Ovary (tissue), 9 donors: ENCODE measurements around the gene BCLAF3. TPM values are rescaled to one million over a fixed set of nuclear protein-coding genes. Genes with fewer than 3 reads are reported as not detected.
A peak's percentile ranks its signal among the peaks of the same experiment; 100 is the strongest.

Experiments used
- DNase-seq, 5 donors: peaks; one replicate each; pipeline ENCODE4 v3.0.0-alpha.2; 2019 to 2020
- H3K27ac ChIP-seq, 2 donors: fragments of 200-600 bp; one replicate each; pipeline versions ENCODE4 v1.5.1 to v1.8.0; 2019 to 2022
- H3K27me3 ChIP-seq: fragments of 200-600 bp; one replicate; pipeline ENCODE4 v1.8.0; 2022
- H3K36me3 ChIP-seq: fragments of 200-600 bp; sonication (generic); one replicate; pipeline ENCODE4 v1.5.1; 2019
- H3K4me1 ChIP-seq: one replicate; pipeline ENCODE4 v1.8.1; 2013; ENCODE audit warnings: mild to moderate bottlenecking, moderate library complexity; ENCODE audit not compliant: insufficient read depth
- H3K4me3 ChIP-seq: fragments of 200-600 bp; sonication (generic); one replicate; pipeline ENCODE4 v1.5.1; 2017
- H3K9me3 ChIP-seq, 2 donors: fragments of 200-600 bp in 1 of 2; sonication (generic) in 1 of 2; one replicate each; pipeline versions ENCODE4 v1.5.1 to v1.8.1; 2013 to 2019; ENCODE audit warnings: mild to moderate bottlenecking in 1 of 2, moderate library complexity in 1 of 2
- EP300 ChIP-seq: sonication (generic); formaldehyde crosslinking; IDR thresholded peaks from one replicate; pipeline ENCODE4 v1.6.1; 2017; ENCODE audit warnings: antibody characterized with exemption
- POLR2A ChIP-seq: fragments of 450-650 bp; IDR thresholded peaks from one replicate; pipeline ENCODE4 v1.6.1; 2017; ENCODE audit warnings: antibody characterized with exemption, mild to moderate bottlenecking, moderate library complexity
- WGBS, 3 donors: extraction: QIAGEN DNeasy Blood & Tissue Kit in 1 of 3; methylation state at CpG; one replicate each; pipeline versions ENCODE4 v1.1.5 to v1.1.7; 2013 to 2017; 5-methylcytosine and 5-hydroxymethylcytosine counted together
- intact Hi-C, 4 donors: fragments of 100-400 bp; cut with DNase I; formaldehyde crosslinking; loops; one replicate each; pipeline versions ENCODE4 v1.11.0 to v1.15.1; 2022 to 2023
- microRNA counts: library from miRNA; unstranded; fragments of <30 nt; microRNA quantifications from one replicate; lab custom pipeline; 2016
- microRNA-seq, 3 donors: library from miRNA; unstranded; fragments of <30 nt; microRNA quantifications; one replicate each; pipeline versions ENCODE4 to v1.2.0, GENCODE V29; 2019 to 2020
- polyA plus RNA-seq, 2 donors: library from polyadenylated mRNA; stranded (reverse); fragments of 200-250 nt in 1 of 2; fragments of 350-450 nt in 1 of 2; fragmentation: Illumina TruSeq in 1 of 2; extraction: RNeasy Lipid Tissue Mini Kit (QIAGEN cat#74804) in 1 of 2; gene quantifications; one replicate each; pipeline ENCODE4 v1.2.3, GENCODE V29; 2013 to 2014
- small RNA-seq: library from RNA; depleted of rRNA; stranded (forward); fragments of <200 nt; gene quantifications from one replicate; pipeline ENCODE3, GENCODE V24; 2016
- total RNA-seq, 7 donors: library from RNA; depleted of rRNA in 2 of 7; stranded (reverse); fragments of >200 nt in 2 of 7; fragmentation: NEBNext Ultra II Directional in 3 of 7; extraction: Animal tissue kit (Norgen Biotek cat#: 25700) in 3 of 7; gene quantifications; one replicate each; pipeline versions ENCODE4 v1.1.0 to v1.2.4, GENCODE V29; 2016 to 2023
- TF ChIP-seq, protein P1 (sequence below), 3 donors: fragments of 450-650 bp in 2 of 3; fragments of 200-600 bp in 1 of 3; IDR thresholded peaks; one replicate each; pipeline versions ENCODE4 v1.5.1 to v1.8.0; 2016 to 2022; ENCODE audit warnings: antibody characterized with exemption in 3 of 3, mild to moderate bottlenecking in 1 of 3
- donor health status: DM: no; HTN: no; CAD: no; lungs with moderate emphysema.
- donor health status: DM: no; HTN: no; CAD: no.
- donor health status: Bipolar disorder and iron deficiency.
- donor health status: DM: yes; HTN: yes; CAD: no.
- donor health status: DM: no; HTN: no; CAD: no.
- donor health status: DM: yes; HTN: yes; CAD: no.

The BCLAF3 gene
- total and polyA plus RNA-seq, 9 donors = 4.1 to 19.1 (median 11.2) TPM

DNA sequence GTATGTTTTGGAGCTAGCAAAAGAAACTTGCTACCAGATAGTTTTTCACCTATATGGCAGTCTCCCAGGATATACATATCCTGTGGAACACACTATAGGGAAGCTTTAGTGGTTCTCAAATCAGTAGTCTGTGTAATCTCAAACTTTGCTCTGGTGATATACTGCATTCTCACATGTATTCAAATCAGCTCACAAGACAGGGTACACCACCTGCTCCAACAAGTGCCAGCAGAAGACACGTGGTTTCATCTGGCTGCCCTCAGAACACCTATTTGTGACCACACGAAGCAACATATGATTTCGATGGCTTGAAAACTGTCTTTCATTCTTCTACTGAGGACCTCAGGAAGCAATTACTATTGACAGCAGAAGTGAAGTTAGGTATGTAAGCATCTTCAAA, 37.7 kb downstream of the BCLAF3 start:
- Histone ChIP-seq H3K27ac (no peak overlapping the region), H3K4me3 (no peak overlapping the region), H3K4me1 (no peaks in the 10 kb centered on the region), H3K27me3 (no peaks in the 10 kb centered on the region), H3K9me3 (no peaks in the 10 kb centered on the region), H3K36me3 (no peaks in the 10 kb centered on the region)
- no peak for DNase-seq
- TF ChIP-seq POLR2A (no peak), EP300 (no peak)
- TF ChIP-seq, protein P1, sequence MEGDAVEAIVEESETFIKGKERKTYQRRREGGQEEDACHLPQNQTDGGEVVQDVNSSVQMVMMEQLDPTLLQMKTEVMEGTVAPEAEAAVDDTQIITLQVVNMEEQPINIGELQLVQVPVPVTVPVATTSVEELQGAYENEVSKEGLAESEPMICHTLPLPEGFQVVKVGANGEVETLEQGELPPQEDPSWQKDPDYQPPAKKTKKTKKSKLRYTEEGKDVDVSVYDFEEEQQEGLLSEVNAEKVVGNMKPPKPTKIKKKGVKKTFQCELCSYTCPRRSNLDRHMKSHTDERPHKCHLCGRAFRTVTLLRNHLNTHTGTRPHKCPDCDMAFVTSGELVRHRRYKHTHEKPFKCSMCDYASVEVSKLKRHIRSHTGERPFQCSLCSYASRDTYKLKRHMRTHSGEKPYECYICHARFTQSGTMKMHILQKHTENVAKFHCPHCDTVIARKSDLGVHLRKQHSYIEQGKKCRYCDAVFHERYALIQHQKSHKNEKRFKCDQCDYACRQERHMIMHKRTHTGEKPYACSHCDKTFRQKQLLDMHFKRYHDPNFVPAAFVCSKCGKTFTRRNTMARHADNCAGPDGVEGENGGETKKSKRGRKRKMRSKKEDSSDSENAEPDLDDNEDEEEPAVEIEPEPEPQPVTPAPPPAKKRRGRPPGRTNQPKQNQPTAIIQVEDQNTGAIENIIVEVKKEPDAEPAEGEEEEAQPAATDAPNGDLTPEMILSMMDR (IDR thresholded peaks at IDR 0.05) = no peak
- 79 to 83% (median 80%) methylated on average over 3 of the region's 3 CpGs for WGBS, 3 donors
- intact Hi-C loops = no loop called here

DNA sequence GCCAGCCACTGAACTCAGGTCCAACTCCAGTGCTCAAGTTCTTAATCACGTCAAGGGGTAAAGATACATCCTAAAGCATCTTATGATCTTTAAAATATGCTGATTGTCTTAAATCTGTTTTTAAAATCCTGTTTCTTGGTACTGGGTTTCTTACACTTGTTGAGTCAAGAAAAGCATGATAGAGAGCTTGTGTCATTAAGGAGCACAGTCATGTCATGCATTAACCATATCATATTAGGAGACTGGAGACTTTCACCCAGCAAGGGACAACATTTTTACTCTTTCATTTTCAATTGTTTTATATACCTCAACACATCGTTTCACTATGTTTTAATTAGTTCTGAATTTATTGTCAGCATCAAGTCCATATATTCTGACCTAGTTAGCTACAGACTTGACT, 41.5 kb downstream of the BCLAF3 start:
- Histone ChIP-seq H3K4me3 (no peak overlapping the region), H3K27me3 (no peaks in the 10 kb centered on the region), H3K9me3 (no peaks in the 10 kb centered on the region), H3K4me1 (no peaks in the 10 kb centered on the region), H3K27ac (no peak overlapping the region), H3K36me3 (no peaks in the 10 kb centered on the region)
- intact Hi-C loops = no loop called here
- 69 to 72% (median 71%) methylated on average over 2 of the region's 2 CpGs for WGBS, 3 donors
- DNase-seq = no peak
- no peak for TF ChIP-seq POLR2A
- TF ChIP-seq, protein P1 (IDR thresholded peaks at IDR 0.05) = no peak
- no peak for TF ChIP-seq EP300

DNA sequence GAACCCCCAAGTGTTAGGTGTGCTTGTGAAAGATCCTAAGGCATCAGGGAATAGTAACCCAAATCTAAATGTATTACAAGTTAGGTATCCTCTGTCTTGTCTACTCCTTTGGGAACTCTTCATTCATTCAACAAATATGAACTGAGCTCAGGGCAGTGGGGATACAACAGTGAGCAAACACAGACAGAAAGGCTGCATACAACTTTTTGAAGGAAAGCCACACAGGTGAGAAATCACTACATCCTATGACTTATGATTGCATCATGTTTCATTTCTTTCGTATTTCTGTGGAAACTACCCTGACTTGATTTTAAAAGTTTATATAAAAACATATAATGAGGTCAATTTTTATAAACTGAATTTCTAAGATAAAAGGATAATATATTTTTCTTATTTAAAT, 43.2 kb downstream of the BCLAF3 start:
- H3K4me3 ChIP-seq = no peak overlapping the region
- no peak for TF ChIP-seq EP300
- TF ChIP-seq, protein P1 (IDR thresholded peaks at IDR 0.05) = no peak
- TF ChIP-seq POLR2A = no peak
- H3K4me1 ChIP-seq = no peaks in the 10 kb centered on the region
- intact Hi-C loops = no loop called here
- WGBS, 3 donors = 81 to 85% (median 84%) methylated on average over 1 of the region's 1 CpG
- no peak overlapping the region for H3K27ac ChIP-seq
- DNase-seq = no peak
- no peaks in the 10 kb centered on the region for H3K27me3 ChIP-seq
- H3K9me3 ChIP-seq = no peaks in the 10 kb centered on the region
- H3K36me3 ChIP-seq = no peaks in the 10 kb centered on the region

MicroRNA genes within 50 kb of the gene (microRNA counts, 767-probe panel; counts per million panel counts)
- microRNA hsa-miR-23c (lab: Ali Mortazavi, UCI) = 530 counts per million, percentile 78 among the panel's probes with 10 or more counts

Small RNA genes lying within 50 kb of the gene (microRNA-seq; reads per million reads assigned to microRNA genes)
- gene MIR23C = 6.1 to 40.3 (median 10.2) reads per million in 3 donors

Small RNA genes lying within 50 kb of the gene (small RNA-seq; reads per million reads assigned to genes)
- not detected for gene MIR23C
- gene RF00019 = not detected

Other genes starting within 250 kb of the BCLAF3 start
- gene SH3KBP1, start 103.5 kb downstream of the BCLAF3 start, total RNA-seq = 10 to 100 TPM in 3 of 7 donors, 1 to 10 TPM in 4; 4.9 to 16.6 (median 9.8) TPM
- 10 to 100 TPM in 1 of 2 donors, 1 to 10 TPM in 1; 8.3 to 43.7 TPM for gene SH3KBP1, start 103.5 kb downstream of the BCLAF3 start, polyA plus RNA-seq
- gene MAP7D2, start 125.8 kb upstream of the BCLAF3 start, total RNA-seq = 1 to 10 TPM in 2 of 7 donors, under 1 TPM in 5; 0.12 to 1.3 (median 0.27) TPM
- gene MAP7D2, start 125.8 kb upstream of the BCLAF3 start, polyA plus RNA-seq = 1 to 10 TPM in 1 of 2 donors, under 1 TPM in 1; 0.62 to 1.7 TPM
- 100 to 1,000 TPM in 5 of 7 donors, 10 to 100 TPM in 2; 67.1 to 151 (median 112) TPM for gene EIF1AX, start 150.8 kb upstream of the BCLAF3 start, total RNA-seq
- 10 to 100 TPM; 52.8 to 54.6 TPM for gene EIF1AX, start 150.8 kb upstream of the BCLAF3 start, polyA plus RNA-seq